Muscle layer of duodenum (tissue), 2 donors: Measurements from ENCODE around the gene TOP2A.

ENCODE experiments used
- H3K27ac ChIP-seq: one replicate; pipeline ENCODE4 v1.7.0; 2013; ENCODE audit warnings: mild to moderate bottlenecking, low read length
- H3K27me3 ChIP-seq: one replicate; pipeline ENCODE4 v1.7.0; 2013; ENCODE audit warnings: low read depth, mild to moderate bottlenecking, control low read depth, low read length
- H3K36me3 ChIP-seq, 2 donors: one replicate each; pipeline ENCODE4 v1.7.0; 2013; ENCODE audit warnings: low read length in 2 of 2, control low read depth in 1 of 2, mild to moderate bottlenecking in 1 of 2; ENCODE audit not compliant: insufficient read depth in 2 of 2, control insufficient read depth in 1 of 2
- H3K4me1 ChIP-seq, 2 donors: one replicate each; pipeline ENCODE4 v1.7.0; 2013; ENCODE audit warnings: low read length in 2 of 2, mild to moderate bottlenecking in 2 of 2, control low read depth in 1 of 2, moderate library complexity in 1 of 2; ENCODE audit not compliant: insufficient read depth in 2 of 2, control insufficient read depth in 1 of 2
- H3K4me3 ChIP-seq, 2 donors: one replicate each; pipeline ENCODE4 v1.7.0; 2013; ENCODE audit warnings: low read length in 2 of 2, low read depth in 1 of 2, mild to moderate bottlenecking in 1 of 2
- H3K9me3 ChIP-seq, 2 donors: one replicate each; pipeline ENCODE4 v1.7.0; 2013; ENCODE audit warnings: low read length in 2 of 2, control low read depth in 1 of 2, mild to moderate bottlenecking in 1 of 2; ENCODE audit not compliant: control insufficient read depth in 1 of 2
- donor health status: healthy.

The TOP2A gene

GRCh38 chr17:40346765-40347158 is 70.9 kb downstream of the TOP2A start:
- no peaks in the 10 kb centered on the region for H3K27me3 ChIP-seq
- H3K4me3 ChIP-seq, result peak overlapping the region; percentile 38 to 44
- H3K9me3 ChIP-seq, result no peaks in the 10 kb centered on the region
- H3K4me1 ChIP-seq, result peaks cover 46 to 76% of the 10 kb centered on the region in 2 donors
- peaks cover 15 to 29% of the 10 kb centered on the region in 2 donors for H3K36me3 ChIP-seq
- H3K27ac ChIP-seq, result peak overlapping the region; percentile 92

GRCh38 chr17:40345994-40346764 is 71.5 kb downstream of the TOP2A start:
- H3K4me3 ChIP-seq, result peak overlapping the region; percentile 84 to 96
- H3K9me3 ChIP-seq, result no peaks in the 10 kb centered on the region
- peak overlapping the region; percentile 92 for H3K27ac ChIP-seq
- H3K4me1 ChIP-seq, result peaks cover 46 to 73% of the 10 kb centered on the region in 2 donors
- peaks cover 14 to 24% of the 10 kb centered on the region in 2 donors for H3K36me3 ChIP-seq
- H3K27me3 ChIP-seq, result no peaks in the 10 kb centered on the region

GRCh38 chr17:40345161-40345993 is 72.3 kb downstream of the TOP2A start:
- Histone ChIP-seq H3K4me3 (peak overlapping the region; percentile 84 to 96), H3K4me1 (peaks cover 52 to 73% of the 10 kb centered on the region in 2 donors), H3K9me3 (no peaks in the 10 kb centered on the region), H3K36me3 (peaks cover 14 to 19% of the 10 kb centered on the region in 2 donors), H3K27me3 (no peaks in the 10 kb centered on the region), H3K27ac (peak overlapping the region; percentile 92)

DNA sequence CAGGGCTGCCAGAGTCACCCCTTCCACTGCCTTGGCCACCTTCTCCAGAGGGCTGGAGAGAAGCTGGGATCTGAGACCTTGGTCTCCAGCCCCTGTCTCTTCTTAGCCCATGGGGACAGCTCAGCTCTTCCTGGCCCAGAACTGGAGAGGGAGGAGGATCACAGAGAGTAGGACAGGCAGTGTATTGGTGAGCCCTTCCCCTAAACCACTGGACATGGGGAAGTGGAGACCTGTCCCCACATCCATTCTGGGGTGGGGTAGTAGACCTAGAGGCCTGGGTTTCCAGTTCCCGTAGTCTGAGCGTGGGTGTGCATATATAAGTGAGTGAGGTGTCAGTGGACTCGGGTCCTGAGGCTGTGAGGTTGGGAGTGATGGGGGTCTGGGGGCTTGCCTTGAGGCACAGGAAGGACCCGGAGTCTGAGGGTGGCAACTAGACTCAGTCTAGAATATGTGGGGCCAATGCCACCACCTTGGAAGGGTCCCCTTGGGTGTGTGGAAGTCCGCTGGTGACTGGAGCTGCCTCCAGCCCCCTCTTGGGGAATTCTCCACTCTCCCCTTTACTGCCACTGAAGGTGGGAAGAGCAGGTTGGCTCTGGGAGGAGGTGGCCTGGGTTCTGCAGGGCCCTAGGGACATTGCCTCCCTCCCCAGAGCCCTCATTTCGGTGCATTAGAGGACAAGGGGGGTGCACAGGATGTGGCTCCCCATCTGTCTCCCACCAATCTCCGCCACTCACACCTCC is 73.1 kb downstream of the TOP2A start:
- Histone ChIP-seq H3K4me3 (peak overlapping the region; percentile 84 to 96), H3K27ac (peak overlapping the region; percentile 92), H3K27me3 (no peaks in the 10 kb centered on the region), H3K4me1 (peaks cover 45 to 73% of the 10 kb centered on the region in 2 donors), H3K36me3 (peaks cover 9 to 14% of the 10 kb centered on the region in 2 donors), H3K9me3 (no peaks in the 10 kb centered on the region)

DNA sequence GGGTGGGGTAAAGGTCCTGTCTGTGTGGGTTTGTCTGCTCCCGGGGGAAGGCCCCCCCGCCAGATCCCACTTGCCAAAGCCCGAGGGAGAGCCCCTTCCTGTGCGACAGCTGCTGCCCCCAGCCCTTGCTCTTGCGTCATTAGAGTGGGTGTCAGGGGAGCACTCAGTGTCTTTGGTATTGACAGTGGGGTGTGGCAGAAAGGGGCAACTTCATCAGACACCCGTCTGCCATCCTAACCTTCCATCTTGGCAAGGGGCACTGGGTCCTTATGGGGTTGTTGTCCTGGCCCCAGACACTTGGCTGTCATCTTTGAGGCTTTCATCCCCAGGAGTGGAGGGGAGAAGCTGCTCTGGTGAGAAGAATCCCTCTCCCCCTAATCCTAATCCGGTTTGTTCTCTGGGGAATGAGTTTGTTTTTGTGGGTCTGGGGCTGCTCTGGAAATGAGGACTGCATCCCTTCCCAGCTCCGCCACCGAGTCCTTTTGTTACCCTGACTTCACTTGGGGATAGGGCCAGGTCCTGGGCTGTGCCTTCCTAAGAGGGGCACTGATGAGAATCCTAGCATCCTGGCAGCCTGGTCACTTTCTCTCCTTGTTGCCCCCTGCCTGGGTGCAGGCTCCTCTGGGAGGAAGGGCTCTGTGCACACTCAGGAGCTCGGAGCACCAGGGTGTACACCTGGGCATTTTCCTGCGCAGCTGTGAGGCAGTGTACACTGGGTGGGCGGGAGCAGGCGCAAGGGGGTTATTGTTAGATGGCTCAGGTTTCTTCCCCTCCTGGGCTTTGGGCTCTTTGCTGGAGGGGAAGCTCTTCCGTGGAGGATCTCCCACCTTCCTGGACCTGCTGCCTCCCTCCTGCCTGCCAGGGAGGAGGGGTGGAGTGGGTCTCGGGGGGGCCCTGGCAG is 74.2 kb downstream of the TOP2A start:
- Histone ChIP-seq H3K9me3 (no peaks in the 10 kb centered on the region), H3K36me3 (peaks cover 0 to 3% of the 10 kb centered on the region in 2 donors), H3K4me3 (peak overlapping the region; percentile 84 to 96), H3K27me3 (no peaks in the 10 kb centered on the region), H3K27ac (peak overlapping the region; percentile 92), H3K4me1 (peaks cover 34 to 67% of the 10 kb centered on the region in 2 donors)

DNA sequence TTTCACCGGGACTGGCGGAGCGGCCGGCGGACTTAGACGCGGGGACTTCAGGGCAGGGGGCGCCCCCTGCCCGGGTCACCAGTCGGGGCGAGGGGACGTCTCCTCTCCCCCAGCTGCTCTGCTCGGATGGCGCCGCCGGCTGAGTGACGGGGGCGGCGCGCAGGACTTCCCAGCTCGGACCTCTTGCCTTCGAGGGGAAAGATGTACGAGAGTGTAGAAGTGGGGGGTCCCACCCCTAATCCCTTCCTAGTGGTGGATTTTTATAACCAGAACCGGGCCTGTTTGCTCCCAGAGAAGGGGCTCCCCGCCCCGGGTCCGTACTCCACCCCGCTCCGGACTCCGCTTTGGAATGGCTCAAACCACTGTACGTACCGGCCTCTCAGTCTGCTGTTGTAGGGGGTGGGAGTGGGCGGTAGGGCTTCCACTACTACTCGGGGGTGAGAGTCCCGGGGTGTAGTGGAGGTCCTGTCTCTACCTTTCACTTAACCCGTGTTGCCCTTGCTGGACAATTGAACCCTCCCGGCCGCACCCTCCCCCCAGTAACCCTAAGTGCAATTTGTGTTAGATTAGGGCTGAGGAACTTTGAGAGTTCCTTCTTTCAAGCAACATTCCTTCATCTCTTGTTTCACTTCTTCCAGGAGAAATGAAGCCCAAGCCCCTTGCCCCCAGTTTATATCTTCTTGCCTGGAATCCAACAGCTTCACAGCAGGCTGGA is 75.0 kb downstream of the TOP2A start:
- no peaks in the 10 kb centered on the region for H3K36me3 ChIP-seq
- H3K27ac ChIP-seq, result peak overlapping the region; percentile 92
- peaks cover 28 to 62% of the 10 kb centered on the region in 2 donors for H3K4me1 ChIP-seq
- H3K4me3 ChIP-seq, result peak overlapping the region; percentile 84 to 96
- no peaks in the 10 kb centered on the region for H3K9me3 ChIP-seq
- no peaks in the 10 kb centered on the region for H3K27me3 ChIP-seq

- Histone ChIP-seq H3K4me1 (peaks cover 22 to 58% of the 10 kb centered on the region in 2 donors), H3K27me3 (no peaks in the 10 kb centered on the region), H3K27ac (peak overlapping the region; percentile 92), H3K36me3 (no peaks in the 10 kb centered on the region), H3K9me3 (no peaks in the 10 kb centered on the region), H3K4me3 (peak overlapping the region; percentile 84 to 96)
These were observed 75.7 kb downstream of the TOP2A start for GRCh38 chr17:40341808-40342503.

GRCh38 chr17:40340880-40341807 is 76.6 kb downstream of the TOP2A start:
- Histone ChIP-seq H3K9me3 (no peaks in the 10 kb centered on the region), H3K27me3 (no peaks in the 10 kb centered on the region), H3K4me3 (peak overlapping the region; percentile 75 to 84), H3K4me1 (peaks cover 17 to 50% of the 10 kb centered on the region in 2 donors), H3K36me3 (no peaks in the 10 kb centered on the region), H3K27ac (peak overlapping the region; percentile 88)

GRCh38 chr17:40340327-40340726 is 77.4 kb downstream of the TOP2A start:
- Histone ChIP-seq H3K4me1 (peaks cover 12 to 50% of the 10 kb centered on the region in 2 donors), H3K36me3 (no peaks in the 10 kb centered on the region), H3K27ac (peak overlapping the region; percentile 88), H3K27me3 (no peaks in the 10 kb centered on the region), H3K4me3 (peak overlapping the region in 1 of 2 donors; percentile 84), H3K9me3 (no peaks in the 10 kb centered on the region)
